A549 (cell line): ENCODE measurements around the gene CRYBA4.

Source experiments
- JUN ChIP-seq, 2 experiments: fragments of >200 bp; sonication (Bioruptor Twin); formaldehyde crosslinking; IDR thresholded peaks; 2 replicates in 1 of 2; 3 replicates in 1 of 2; pipeline ENCODE4 v1.6.1; 2016 to 2017
- POLR2A ChIP-seq: IDR thresholded peaks from 2 replicates; pipeline ENCODE4 v1.6.1; 2012; ENCODE audit warnings: mild to moderate bottlenecking, low read length

DNA sequence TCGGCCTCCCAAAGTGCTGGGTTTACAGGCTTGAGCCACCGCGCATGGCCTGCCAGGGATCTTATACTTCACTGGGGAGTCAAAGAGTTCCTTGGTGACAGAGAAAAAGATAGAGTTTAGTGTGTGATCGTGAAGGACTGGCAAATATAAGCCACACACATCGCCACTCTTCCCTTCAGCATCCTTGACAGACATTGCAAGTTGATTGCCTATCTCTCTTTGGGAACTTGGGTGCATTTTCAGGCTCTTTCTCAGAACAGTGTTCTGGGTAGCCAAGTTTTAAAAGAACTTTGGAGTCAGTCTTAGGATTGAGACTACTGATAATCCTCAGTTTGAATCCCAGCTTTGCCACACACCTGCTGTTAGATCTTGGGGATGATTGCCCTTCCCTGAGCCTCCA is 55.5 kb downstream of the CRYBA4 start:
- TF ChIP-seq JUN (IDR thresholded peaks at IDR 0.05) (no peak), POLR2A (no peak)
